OCI-LY3 (cell line): ENCODE results near the gene AUTS2.
"Not testable (repeated sequence)": the region's sequence is repeated elsewhere in the genome, so short reads cannot be mapped to it uniquely, and the experiment has no call there.

ENCODE experiments used
- H2AFZ ChIP-seq: fragments of 200-600, 300-600 bp; shearing (Covaris generic); 2 replicates; pipeline ENCODE4 v1.6.0; 2014; ENCODE audit warnings: antibody characterized with exemption, low read depth, low read length
- H3K27ac ChIP-seq: fragments of 200-600, 300-600 bp; sonication (generic); 2 replicates; pipeline ENCODE4 v1.5.1; 2014; ENCODE audit warnings: mild to moderate bottlenecking, low read length, moderate library complexity, mixed read lengths
- H3K27me3 ChIP-seq: fragments of 200-600, 300-600 bp; sonication (generic); 2 replicates; pipeline ENCODE4 v1.6.1; 2014; ENCODE audit warnings: low read depth, low read length, mixed read lengths
- H3K36me3 ChIP-seq: fragments of 200-600, 300-600 bp; sonication (generic); replicated peaks from 2 replicates; pipeline ENCODE3; 2014; ENCODE audit warnings: low read depth, low read length, mixed read lengths
- H3K4me1 ChIP-seq: fragments of 300-600, 200-600 bp; sonication (generic); 2 replicates; pipeline ENCODE4 v1.6.1; 2014; ENCODE audit warnings: low read length, mixed read lengths
- H3K4me2 ChIP-seq: fragments of 200-600, 300-600 bp; sonication (generic); 2 replicates; pipeline ENCODE4 v1.6.1; 2014; ENCODE audit warnings: low read length, mixed read lengths
- H3K4me3 ChIP-seq: fragments of 300-600, 200-600 bp; sonication (generic); 2 replicates; pipeline ENCODE4 v1.5.1; 2014; ENCODE audit warnings: antibody characterized with exemption, mild to moderate bottlenecking, low read length, moderate library complexity
- H3K79me2 ChIP-seq: fragments of 300-600, 200-600 bp; shearing (Covaris generic); 2 replicates; pipeline ENCODE4 v1.6.1; 2014; ENCODE audit warnings: mild to moderate bottlenecking, low read length, mixed read lengths
- H3K9ac ChIP-seq: fragments of 300-600, 200-600 bp; shearing (Covaris generic); 2 replicates; pipeline ENCODE4 v1.6.0; 2014; ENCODE audit warnings: mild to moderate bottlenecking, low read length, moderate library complexity
- H3K9me3 ChIP-seq: fragments of 200-600, 300-600 bp; shearing (Covaris generic); 2 replicates; pipeline ENCODE4 v1.6.1; 2014; ENCODE audit warnings: low read length, mixed read lengths; ENCODE audit not compliant: insufficient read depth
- H4K20me1 ChIP-seq: fragments of 200-600, 300-600 bp; sonication (generic); 2 replicates; pipeline ENCODE4 v1.6.1; 2016; ENCODE audit warnings: low read length, mixed read lengths; ENCODE audit not compliant: insufficient read depth
- CTCF ChIP-seq: fragments of 200-600, 300-600 bp; sonication (generic); IDR thresholded peaks from 2 replicates; pipeline ENCODE4 v1.5.1; 2014; ENCODE audit warnings: antibody characterized with exemption, low read length, low read depth
- EZH2phosphoT487 ChIP-seq: fragments of 200-600 bp; shearing (Covaris generic); IDR thresholded peaks from 2 replicates; pipeline ENCODE4 v1.6.1; 2018; ENCODE audit warnings: antibody characterized with exemption, mixed run types, low read depth

Gene AUTS2

GRCh38 chr7:70645279-70645678 is 1047.0 kb downstream of the AUTS2 start:
- no peaks in the 10 kb centered on the region for H3K4me1 ChIP-seq
- H3K9ac ChIP-seq, result no peak overlapping the region
- no peak overlapping the region for H3K4me3 ChIP-seq
- H3K79me2 ChIP-seq, result no peaks in the 10 kb centered on the region
- no peaks in the 10 kb centered on the region for H4K20me1 ChIP-seq
- no peaks in the 10 kb centered on the region for H3K9me3 ChIP-seq
- no peaks in the 10 kb centered on the region for H3K36me3 ChIP-seq
- no peak overlapping the region for H2AFZ ChIP-seq
- H3K4me2 ChIP-seq, result no peak overlapping the region
- TF ChIP-seq CTCF, result no peak
- TF ChIP-seq EZH2phosphoT487, result no peak
- no peak overlapping the region for H3K27ac ChIP-seq
- H3K27me3 ChIP-seq, result no peaks in the 10 kb centered on the region

- no peaks in the 10 kb centered on the region for H3K36me3 ChIP-seq
- H3K9ac ChIP-seq, result no peak overlapping the region
- H3K27me3 ChIP-seq, result no peaks in the 10 kb centered on the region
- H4K20me1 ChIP-seq, result no peaks in the 10 kb centered on the region
- TF ChIP-seq CTCF (no peak), EZH2phosphoT487 (no peak)
- H3K9me3 ChIP-seq, result no peaks in the 10 kb centered on the region
- no peaks in the 10 kb centered on the region for H3K4me1 ChIP-seq
- H3K4me3 ChIP-seq, result no peak overlapping the region
- H3K4me2 ChIP-seq, result no peak overlapping the region
- no peaks in the 10 kb centered on the region for H3K79me2 ChIP-seq
- H3K27ac ChIP-seq, result no peak overlapping the region
- no peak overlapping the region for H2AFZ ChIP-seq
These were observed 1047.6 kb downstream of the AUTS2 start for GRCh38 chr7:70645876-70646351.

- no peak overlapping the region for H2AFZ ChIP-seq
- H3K27ac ChIP-seq, result no peak overlapping the region
- no peaks in the 10 kb centered on the region for H3K27me3 ChIP-seq
- no peaks in the 10 kb centered on the region for H3K79me2 ChIP-seq
- TF ChIP-seq CTCF (no peak), EZH2phosphoT487 (no peak)
- H3K9me3 ChIP-seq, result no peaks in the 10 kb centered on the region
- H3K4me1 ChIP-seq, result no peaks in the 10 kb centered on the region
- H3K9ac ChIP-seq, result no peak overlapping the region
- H3K4me3 ChIP-seq, result no peak overlapping the region
- no peak overlapping the region for H3K4me2 ChIP-seq
- no peaks in the 10 kb centered on the region for H4K20me1 ChIP-seq
- no peaks in the 10 kb centered on the region for H3K36me3 ChIP-seq
These were observed 1048.4 kb downstream of the AUTS2 start for GRCh38 chr7:70646536-70647248.

GRCh38 chr7:70647801-70648498 is 1049.7 kb downstream of the AUTS2 start:
- H3K79me2 ChIP-seq, result no peaks in the 10 kb centered on the region
- H3K4me2 ChIP-seq, result no peak overlapping the region
- TF ChIP-seq EZH2phosphoT487 (no peak), CTCF (no peak)
- no peaks in the 10 kb centered on the region for H3K36me3 ChIP-seq
- H3K27me3 ChIP-seq, result no peaks in the 10 kb centered on the region
- H3K9ac ChIP-seq, result no peak overlapping the region
- H3K9me3 ChIP-seq, result no peaks in the 10 kb centered on the region
- H3K4me1 ChIP-seq, result no peaks in the 10 kb centered on the region
- no peak overlapping the region for H2AFZ ChIP-seq
- no peak overlapping the region for H3K4me3 ChIP-seq
- H3K27ac ChIP-seq, result no peak overlapping the region
- H4K20me1 ChIP-seq, result no peaks in the 10 kb centered on the region

GRCh38 chr7:70648499-70648861 is 1050.2 kb downstream of the AUTS2 start:
- not testable (repeated sequence) for H3K27ac ChIP-seq, H3K4me2 ChIP-seq

More at GRCh38 chr7:70648499-70648861, 1050.2 kb downstream of the AUTS2 start:
- H3K79me2 ChIP-seq, H3K9me3 ChIP-seq, H4K20me1 ChIP-seq, H2AFZ ChIP-seq, H3K4me1 ChIP-seq, H3K27me3 ChIP-seq, H3K36me3 ChIP-seq, H3K4me3 ChIP-seq, H3K9ac ChIP-seq: not testable (repeated sequence)
